ENCODE measurements around the gene SPNS3. TPM values are rescaled to one million over a fixed set of nuclear protein-coding genes. Genes with fewer than 3 reads are reported as not detected.

Gene SPNS3
- total and polyA plus RNA-seq, 2 of the 8 experiments (the other 6 are each of a cell fraction or from before 2014, with no cell fraction given), result not detected

DNA sequence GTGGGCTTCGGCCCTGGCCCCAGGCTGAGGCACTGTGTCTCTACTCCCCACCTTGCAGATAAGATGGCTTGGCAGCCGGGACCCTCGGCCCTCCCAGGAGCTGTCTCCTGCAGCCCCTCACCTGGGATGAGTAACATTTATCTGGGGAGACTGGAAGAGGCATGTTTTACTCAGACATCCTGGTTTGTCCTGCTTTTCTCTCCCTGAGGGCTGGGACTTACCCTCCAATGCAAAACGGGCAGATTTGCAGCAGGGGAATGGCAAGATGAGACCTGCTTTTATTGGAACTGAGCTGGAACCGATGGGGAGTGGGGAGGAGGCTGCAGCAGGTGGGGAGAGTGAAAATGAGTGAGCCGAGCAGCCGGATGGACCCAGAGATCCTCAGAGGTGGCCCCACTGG lies 39.9 kb upstream of the SPNS3 start:
- Histone ChIP-seq H2AK5ac (ENCODE audit: low read depth, low read length) (no peak overlapping the region), H2BK12ac (ENCODE audit: low read depth, low read length) (peak overlapping the region; percentile 100), H4K5ac (ENCODE audit: insufficient read length, low read depth, low read length) (peak overlapping the region; percentile 47), H3K36me3 (ENCODE audit: control insufficient read depth in 2 of 4, insufficient read depth in 4 of 4, low read length in 3 of 4) (no peaks in the 10 kb centered on the region), H3K4ac (replicated peaks; ENCODE audit: insufficient read length, low read depth, low read length) (no peak overlapping the region), H3K4me1 (replicated peaks in 1 of 4; ENCODE audit: control insufficient read depth in 3 of 4, insufficient read depth in 4 of 4, low read length in 3 of 4) (peaks cover 3 to 24% (median 19%) of the 10 kb centered on the region in 4 experiments), H4K91ac (replicated peaks; ENCODE audit: insufficient read length, low read length) (peak overlapping the region; percentile 97), H3K79me2 (ENCODE audit: control insufficient read depth in 1 of 2, insufficient read depth in 2 of 2, low read length in 2 of 2) (no peaks in the 10 kb centered on the region), H4K20me1 (replicated peaks in 1 of 2; ENCODE audit: control insufficient read depth in 1 of 2, insufficient read depth in 2 of 2, low read length in 2 of 2) (no peaks in the 10 kb centered on the region), H2BK5ac (ENCODE audit: low read depth, low read length) (peak overlapping the region; percentile 100; the same call in 1 of the 2 replicates), H2BK120ac (replicated peaks; ENCODE audit: low read depth, low read length) (peak overlapping the region; percentile 60), H3K56ac (replicated peaks; ENCODE audit: insufficient read length, low read depth, low read length) (no peak overlapping the region), H2BK20ac (ENCODE audit: low read length) (peak overlapping the region; percentile 68; the same call in 1 of the 2 replicates), H3K23ac (ENCODE audit: insufficient read length) (no peak overlapping the region), H3K18ac (ENCODE audit: extremely low read depth, low read length) (peak overlapping the region; percentile 43; the same call in 1 of the 2 replicates), H3K9me3 (ENCODE audit: insufficient read depth in 2 of 2, low read depth in 1 of 2, low read length in 1 of 2) (no peaks in the 10 kb centered on the region), H2AFZ (ENCODE audit: low read length) (no peak overlapping the region), H3K23me2 (ENCODE audit: low read depth, low read length) (peaks cover 3% of the 10 kb centered on the region; the same call in 1 of the 2 replicates), H4K8ac (ENCODE audit: extremely low read depth, insufficient read depth, low read length) (peak overlapping the region; percentile 47; the same call in 1 of the 2 replicates), H3K4me3 (ENCODE audit: extremely low read depth in 1 of 4, insufficient read depth in 2 of 4, low read depth in 3 of 4, low read length in 4 of 4) (no peak overlapping the region), H3K4me2 (ENCODE audit: insufficient read depth in 1 of 2, low read depth in 2 of 2, low read length in 2 of 2) (no peak overlapping the region), H3K27me3 (replicated peaks in 1 of 4; ENCODE audit: control insufficient read depth in 3 of 4, extremely low read depth in 1 of 4, insufficient read depth in 3 of 4, low read length in 3 of 4) (no peaks in the 10 kb centered on the region), H3K79me1 (ENCODE audit: low read depth, low read length) (no peaks in the 10 kb centered on the region), H2BK15ac (ENCODE audit: low read length) (no peak overlapping the region), H3K27ac (ENCODE audit: low read depth, low read length) (peak overlapping the region; percentile 24; the same call in 1 of the 2 replicates), H3K14ac (ENCODE audit: insufficient read length) (no peak overlapping the region), H3K9ac (replicated peaks in 1 of 4; ENCODE audit: extremely low read depth in 1 of 4, low read depth in 3 of 4, low read length in 3 of 4) (peak overlapping the region in 2 of 4 experiments; percentile 7 to 13; a peak in 2 of 7 replicates)
- WGBS, 2 experiments (ENCODE audit: extremely low coverage in 1 of 2, insufficient coverage in 1 of 2, insufficient read length in 1 of 2, insufficient replicate concordance in 2 of 2, low coverage in 1 of 2, low lambda C conversion rate in 2 of 2, missing lambda C conversion rate in 1 of 2), result 77% methylated on average over 7 of the region's 7 CpGs; no CpG with 5 or more reads in 1 of the 2 experiments
- CTCF ChIA-PET (ENCODE audit: partially characterized antibody), result interaction anchor here (0.6 to 2.0 kb wide), 7 partner anchors 14 to 195 kb away, joined by 3 to 5 read pairs (median 3); no protein-coding TSS in a partner anchor
- POLR2A ChIA-PET (ENCODE audit: partially characterized antibody), result interaction anchor here (0.7 to 4.6 kb wide), 9 partner anchors 9 to 137 kb away, joined by 3 to 45 read pairs (median 3); partner anchors contain the start of gene UBE2G1
- DNase-seq (ENCODE audit: low read depth in 1 of 2, low spot score in 2 of 2) (no peak), FAIRE-seq (no peak)
- no peak for TF ChIP-seq NRF1 (IDR thresholded peaks at IDR 0.05; ENCODE audit: low read depth, low read length)
- no peak for TF ChIP-seq CEBPB (IDR thresholded peaks at IDR 0.05; ENCODE audit: low read depth, low read length)
